HEK293 (cell line): ENCODE results near the gene NNT.

Source experiments
- TRIM28 ChIP-seq: IDR thresholded peaks from 2 replicates; pipeline ENCODE4 v1.6.1; 2011; ENCODE audit warnings: low read length, control low read depth, borderline replicate concordance
- ZNF830 ChIP-seq: fragments of 450-650 bp; IDR thresholded peaks from 2 replicates; pipeline ENCODE4 v1.5.0; 2018; ENCODE audit warnings: missing biosample characterization, missing genetic modification characterization, low read depth, mild to moderate bottlenecking, moderate library complexity

- TF ChIP-seq TRIM28 (no peak), ZNF830 (no peak)
Measured at GRCh38 chr5:43647789-43648188, 44.8 kb downstream of the NNT start.
